Liver (tissue), 3 donors: ENCODE data around the gene ABCA1.

Source experiments
- EGR1 ChIP-seq, 2 donors: IDR thresholded peaks; 2 replicates each; pipeline ENCODE4 v1.6.1; 2016 to 2018; ENCODE audit warnings: antibody characterized with exemption in 2 of 2, low read depth in 2 of 2
- GABPA ChIP-seq, 2 donors: IDR thresholded peaks in 1 of 2; conservative IDR thresholded peaks in 1 of 2; 2 replicates each; pipeline ENCODE4 v1.6.1; 2016; ENCODE audit warnings: antibody characterized with exemption in 2 of 2, mild to moderate bottlenecking in 1 of 2, moderate library complexity in 1 of 2
- HNF4G ChIP-seq: IDR thresholded peaks from 2 replicates; pipeline ENCODE4 v1.6.1; 2016; ENCODE audit warnings: antibody characterized with exemption
- RAD21 ChIP-seq, 2 donors: IDR thresholded peaks; 2 replicates each; pipeline ENCODE4 v1.6.1; 2016; ENCODE audit warnings: antibody characterized with exemption in 2 of 2, mild to moderate bottlenecking in 2 of 2
- TAF1 ChIP-seq: conservative IDR thresholded peaks from 2 replicates; pipeline ENCODE4 v1.6.1; 2016; ENCODE audit warnings: antibody characterized with exemption, mild to moderate bottlenecking
- YY1 ChIP-seq: IDR thresholded peaks from 2 replicates; pipeline ENCODE4 v1.6.1; 2016; ENCODE audit warnings: antibody characterized with exemption, mild to moderate bottlenecking
- TF ChIP-seq, protein P1 (sequence below): fragments of 150-350 bp; IDR thresholded peaks from 2 replicates; pipeline ENCODE4 v1.5.1; 2017; ENCODE audit warnings: improper control_type of control experiment, low read depth, low read length; ENCODE audit not compliant: missing input control
- TF ChIP-seq, protein P2 (sequence below): IDR thresholded peaks from 2 replicates; pipeline ENCODE4 v1.6.1; 2016; ENCODE audit warnings: antibody characterized with exemption
- TF ChIP-seq, protein P3 (sequence below): IDR thresholded peaks from 2 replicates; pipeline ENCODE4 v1.6.1; 2016; ENCODE audit warnings: antibody characterized with exemption
- donor health status: healthy.
- donor health status: healthy.

DNA sequence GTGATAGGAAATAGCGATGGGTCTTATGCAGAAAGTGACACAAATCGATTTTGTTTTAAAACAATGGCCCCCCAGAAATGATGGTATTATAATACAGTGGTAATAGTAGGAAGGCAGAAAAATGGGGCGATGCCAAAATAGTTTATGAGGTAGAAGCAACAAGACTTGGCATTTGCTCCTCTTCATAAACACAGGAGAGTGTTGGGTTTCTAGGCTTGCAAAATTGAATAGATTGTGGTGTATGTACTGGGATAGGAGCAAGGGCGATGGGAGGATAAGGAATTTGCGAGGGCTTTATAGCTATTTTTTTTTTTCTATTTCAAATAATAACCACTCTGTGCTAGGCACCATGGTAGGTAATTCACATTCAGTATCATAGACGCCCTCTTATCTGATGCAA lies 49.2 kb upstream of the ABCA1 start:
- TF ChIP-seq, protein P1, sequence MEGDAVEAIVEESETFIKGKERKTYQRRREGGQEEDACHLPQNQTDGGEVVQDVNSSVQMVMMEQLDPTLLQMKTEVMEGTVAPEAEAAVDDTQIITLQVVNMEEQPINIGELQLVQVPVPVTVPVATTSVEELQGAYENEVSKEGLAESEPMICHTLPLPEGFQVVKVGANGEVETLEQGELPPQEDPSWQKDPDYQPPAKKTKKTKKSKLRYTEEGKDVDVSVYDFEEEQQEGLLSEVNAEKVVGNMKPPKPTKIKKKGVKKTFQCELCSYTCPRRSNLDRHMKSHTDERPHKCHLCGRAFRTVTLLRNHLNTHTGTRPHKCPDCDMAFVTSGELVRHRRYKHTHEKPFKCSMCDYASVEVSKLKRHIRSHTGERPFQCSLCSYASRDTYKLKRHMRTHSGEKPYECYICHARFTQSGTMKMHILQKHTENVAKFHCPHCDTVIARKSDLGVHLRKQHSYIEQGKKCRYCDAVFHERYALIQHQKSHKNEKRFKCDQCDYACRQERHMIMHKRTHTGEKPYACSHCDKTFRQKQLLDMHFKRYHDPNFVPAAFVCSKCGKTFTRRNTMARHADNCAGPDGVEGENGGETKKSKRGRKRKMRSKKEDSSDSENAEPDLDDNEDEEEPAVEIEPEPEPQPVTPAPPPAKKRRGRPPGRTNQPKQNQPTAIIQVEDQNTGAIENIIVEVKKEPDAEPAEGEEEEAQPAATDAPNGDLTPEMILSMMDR = no peak
- TF ChIP-seq, protein P2, sequence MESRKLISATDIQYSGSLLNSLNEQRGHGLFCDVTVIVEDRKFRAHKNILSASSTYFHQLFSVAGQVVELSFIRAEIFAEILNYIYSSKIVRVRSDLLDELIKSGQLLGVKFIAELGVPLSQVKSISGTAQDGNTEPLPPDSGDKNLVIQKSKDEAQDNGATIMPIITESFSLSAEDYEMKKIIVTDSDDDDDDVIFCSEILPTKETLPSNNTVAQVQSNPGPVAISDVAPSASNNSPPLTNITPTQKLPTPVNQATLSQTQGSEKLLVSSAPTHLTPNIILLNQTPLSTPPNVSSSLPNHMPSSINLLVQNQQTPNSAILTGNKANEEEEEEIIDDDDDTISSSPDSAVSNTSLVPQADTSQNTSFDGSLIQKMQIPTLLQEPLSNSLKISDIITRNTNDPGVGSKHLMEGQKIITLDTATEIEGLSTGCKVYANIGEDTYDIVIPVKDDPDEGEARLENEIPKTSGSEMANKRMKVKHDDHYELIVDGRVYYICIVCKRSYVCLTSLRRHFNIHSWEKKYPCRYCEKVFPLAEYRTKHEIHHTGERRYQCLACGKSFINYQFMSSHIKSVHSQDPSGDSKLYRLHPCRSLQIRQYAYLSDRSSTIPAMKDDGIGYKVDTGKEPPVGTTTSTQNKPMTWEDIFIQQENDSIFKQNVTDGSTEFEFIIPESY = no peak
- no peak for TF ChIP-seq YY1
- TF ChIP-seq, protein P3, sequence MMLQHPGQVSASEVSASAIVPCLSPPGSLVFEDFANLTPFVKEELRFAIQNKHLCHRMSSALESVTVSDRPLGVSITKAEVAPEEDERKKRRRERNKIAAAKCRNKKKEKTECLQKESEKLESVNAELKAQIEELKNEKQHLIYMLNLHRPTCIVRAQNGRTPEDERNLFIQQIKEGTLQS = no peak
- no peak for TF ChIP-seq HNF4G
- TF ChIP-seq RAD21 (IDR thresholded peaks at IDR 0.05) = no peak
- TF ChIP-seq TAF1 = no peak
- no peak for TF ChIP-seq GABPA (IDR thresholded peaks at IDR 0.05 in 1 of 2, conservative IDR thresholded peaks at IDR 0.05 in 1 of 2)
- no peak for TF ChIP-seq EGR1 (IDR thresholded peaks at IDR 0.05; ENCODE audit: low read depth in 2 of 2)
